Measurements from ENCODE around the gene FARP2. TPM values are rescaled to one million over a fixed set of nuclear protein-coding genes. Genes with fewer than 3 reads are reported as not detected.

Gene FARP2
- total RNA-seq, 1 donor = 41.3 TPM

GRCh38 chr2:241506793-241507429, 150.8 kb downstream of the FARP2 start:
- no peak for TF ChIP-seq CTCF (IDR thresholded peaks at IDR 0.05; ENCODE audit: extremely low read depth, low read depth, low read length)
- Histone ChIP-seq H2AFZ (ENCODE audit: low read length) (no peak overlapping the region), H3K27ac (ENCODE audit: low read depth, low read length) (no peak overlapping the region), H3K4me1 (ENCODE audit: insufficient read depth, low read length) (peaks cover 15% of the 10 kb centered on the region), H3K27me3 (ENCODE audit: insufficient read depth, low read length) (no peaks in the 10 kb centered on the region), H3K4me2 (ENCODE audit: insufficient read depth, low read length) (peak overlapping the region; percentile 91), H3K4me3 (ENCODE audit: insufficient read depth, low read length) (peak overlapping the region; percentile 86), H3K36me3 (ENCODE audit: insufficient read depth, low read length) (no peaks in the 10 kb centered on the region), H3K9me3 (ENCODE audit: low read depth, low read length) (no peaks in the 10 kb centered on the region), H3K79me2 (ENCODE audit: insufficient read depth, low read length) (peaks cover 63% of the 10 kb centered on the region), H4K20me1 (ENCODE audit: insufficient read depth, low read length) (peaks cover 27% of the 10 kb centered on the region)
- peak; percentile 67 for DNase-seq (ENCODE audit: insufficient read length, low spot score, missing footprints)

GRCh38 chr2:241507430-241508239, 151.6 kb downstream of the FARP2 start:
- TF ChIP-seq CTCF (IDR thresholded peaks at IDR 0.05; ENCODE audit: extremely low read depth, low read depth, low read length) = peak; percentile 19
- Histone ChIP-seq H3K36me3 (ENCODE audit: insufficient read depth, low read length) (no peaks in the 10 kb centered on the region), H3K4me3 (ENCODE audit: insufficient read depth, low read length) (peak overlapping the region; percentile 86), H3K9me3 (ENCODE audit: low read depth, low read length) (no peaks in the 10 kb centered on the region), H3K79me2 (ENCODE audit: insufficient read depth, low read length) (peaks cover 56% of the 10 kb centered on the region), H3K27ac (ENCODE audit: low read depth, low read length) (peak overlapping the region; percentile 8), H4K20me1 (ENCODE audit: insufficient read depth, low read length) (peaks cover 27% of the 10 kb centered on the region), H3K27me3 (ENCODE audit: insufficient read depth, low read length) (no peaks in the 10 kb centered on the region), H2AFZ (ENCODE audit: low read length) (no peak overlapping the region), H3K4me2 (ENCODE audit: insufficient read depth, low read length) (peak overlapping the region; percentile 91), H3K4me1 (ENCODE audit: insufficient read depth, low read length) (peaks cover 15% of the 10 kb centered on the region)
- peak; percentile 98 for DNase-seq (ENCODE audit: insufficient read length, low spot score, missing footprints)

GRCh38 chr2:241508240-241509154, 152.4 kb downstream of the FARP2 start, which contains the start of gene STK25:
TSS of gene STK25 (minus strand) at chr2:241508584. CDS start at chr2:241508035, 549 bp downstream.
- H3K4me3 ChIP-seq (ENCODE audit: insufficient read depth, low read length) = peak within 1 kb of the TSS; percentile 86
- peak; percentile 100 for DNase-seq (ENCODE audit: insufficient read length, low spot score, missing footprints)
- H3K4me2 ChIP-seq (ENCODE audit: insufficient read depth, low read length) = peak within 1 kb of the TSS; percentile 91
- peaks cover 27% of the 10 kb centered on the region for H4K20me1 ChIP-seq (ENCODE audit: insufficient read depth, low read length)
- no peaks in the 10 kb centered on the region for H3K9me3 ChIP-seq (ENCODE audit: low read depth, low read length)
- H3K27me3 ChIP-seq (ENCODE audit: insufficient read depth, low read length) = no peaks in the 10 kb centered on the region
- peak within 1 kb of the TSS; percentile 91 for H2AFZ ChIP-seq (ENCODE audit: low read length)
- TF ChIP-seq CTCF (IDR thresholded peaks at IDR 0.05; ENCODE audit: extremely low read depth, low read depth, low read length) = no peak
- H3K36me3 ChIP-seq (ENCODE audit: insufficient read depth, low read length) = no peaks in the 10 kb centered on the region
- H3K4me1 ChIP-seq (ENCODE audit: insufficient read depth, low read length) = peaks cover 15% of the 10 kb centered on the region
- peak within 1 kb of the TSS; percentile 68 for H3K27ac ChIP-seq (ENCODE audit: low read depth, low read length)
- peaks cover 53% of the 10 kb centered on the region for H3K79me2 ChIP-seq (ENCODE audit: insufficient read depth, low read length)
